ENCODE results near the gene STK16. TPM values are rescaled to one million over a fixed set of nuclear protein-coding genes. Genes with fewer than 3 reads are reported as not detected.
A peak's percentile ranks its signal among the peaks of the same experiment; 100 is the strongest.

Gene STK16
- total and polyA plus RNA-seq, 2 of the 13 experiments (the other 11 are each of a cell fraction or from before 2014, with no cell fraction given) = 28.0 to 50.9 TPM

GRCh38 chr2:219279151-219279915 is 34.1 kb downstream of the STK16 start, which contains the start of gene DNAJB2 (continued):
- 0 out of 2 replicates have a peak, but pooled peaks have one; percentile 54 for TF ChIP-seq ZNF614 (CRISPR knock-in tag; IDR thresholded peaks at IDR 0.05; ENCODE audit: borderline replicate concordance)
- peak; percentile 78; the same call in 1 of the 2 replicates for TF ChIP-seq ZNF776 (CRISPR knock-in tag; IDR thresholded peaks at IDR 0.05)
- peak; percentile 75 for TF ChIP-seq XRCC5 (optimal IDR thresholded peaks at IDR 0.05; ENCODE audit: low read length)
- TF ChIP-seq CBX5 (CRISPR knock-in tag; IDR thresholded peaks at IDR 0.05; ENCODE audit: borderline replicate concordance) = peak; percentile 47; the same call in 1 of the 2 replicates
- TF ChIP-seq ZNF224 (CRISPR knock-in tag; IDR thresholded peaks at IDR 0.05) = no peak
- no peak for TF ChIP-seq BHLHE40 (IDR thresholded peaks at IDR 0.05; ENCODE audit: low read length)
- TF ChIP-seq ZMAT3 (CRISPR knock-in tag; conservative IDR thresholded peaks at IDR 0.05) = peak; percentile 70
- TF ChIP-seq, protein P1, sequence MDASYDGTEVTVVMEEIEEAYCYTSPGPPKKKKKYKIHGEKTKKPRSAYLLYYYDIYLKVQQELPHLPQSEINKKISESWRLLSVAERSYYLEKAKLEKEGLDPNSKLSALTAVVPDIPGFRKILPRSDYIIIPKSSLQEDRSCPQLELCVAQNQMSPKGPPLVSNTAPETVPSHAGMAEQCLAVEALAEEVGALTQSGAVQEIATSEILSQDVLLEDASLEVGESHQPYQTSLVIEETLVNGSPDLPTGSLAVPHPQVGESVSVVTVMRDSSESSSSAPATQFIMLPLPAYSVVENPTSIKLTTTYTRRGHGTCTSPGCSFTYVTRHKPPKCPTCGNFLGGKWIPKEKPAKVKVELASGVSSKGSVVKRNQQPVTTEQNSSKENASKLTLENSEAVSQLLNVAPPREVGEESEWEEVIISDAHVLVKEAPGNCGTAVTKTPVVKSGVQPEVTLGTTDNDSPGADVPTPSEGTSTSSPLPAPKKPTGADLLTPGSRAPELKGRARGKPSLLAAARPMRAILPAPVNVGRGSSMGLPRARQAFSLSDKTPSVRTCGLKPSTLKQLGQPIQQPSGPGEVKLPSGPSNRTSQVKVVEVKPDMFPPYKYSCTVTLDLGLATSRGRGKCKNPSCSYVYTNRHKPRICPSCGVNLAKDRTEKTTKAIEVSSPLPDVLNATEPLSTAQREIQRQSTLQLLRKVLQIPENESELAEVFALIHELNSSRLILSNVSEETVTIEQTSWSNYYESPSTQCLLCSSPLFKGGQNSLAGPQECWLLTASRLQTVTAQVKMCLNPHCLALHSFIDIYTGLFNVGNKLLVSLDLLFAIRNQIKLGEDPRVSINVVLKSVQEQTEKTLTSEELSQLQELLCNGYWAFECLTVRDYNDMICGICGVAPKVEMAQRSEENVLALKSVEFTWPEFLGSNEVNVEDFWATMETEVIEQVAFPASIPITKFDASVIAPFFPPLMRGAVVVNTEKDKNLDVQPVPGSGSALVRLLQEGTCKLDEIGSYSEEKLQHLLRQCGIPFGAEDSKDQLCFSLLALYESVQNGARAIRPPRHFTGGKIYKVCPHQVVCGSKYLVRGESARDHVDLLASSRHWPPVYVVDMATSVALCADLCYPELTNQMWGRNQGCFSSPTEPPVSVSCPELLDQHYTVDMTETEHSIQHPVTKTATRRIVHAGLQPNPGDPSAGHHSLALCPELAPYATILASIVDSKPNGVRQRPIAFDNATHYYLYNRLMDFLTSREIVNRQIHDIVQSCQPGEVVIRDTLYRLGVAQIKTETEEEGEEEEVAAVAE (CRISPR knock-in tag; IDR thresholded peaks at IDR 0.05; ENCODE audit: borderline replicate concordance) = peak; percentile 60; the same call in 1 of the 2 replicates
- TF ChIP-seq ATRX (CRISPR knock-in tag; IDR thresholded peaks at IDR 0.05; ENCODE audit: borderline replicate concordance) = no peak
- no peak for TF ChIP-seq RFXANK (CRISPR knock-in tag; IDR thresholded peaks at IDR 0.05)
- TF ChIP-seq SMARCC2 (IDR thresholded peaks at IDR 0.05) = no peak
- TF ChIP-seq MAFG (CRISPR knock-in tag; IDR thresholded peaks at IDR 0.05) = no peak
- TF ChIP-seq, protein P2, sequence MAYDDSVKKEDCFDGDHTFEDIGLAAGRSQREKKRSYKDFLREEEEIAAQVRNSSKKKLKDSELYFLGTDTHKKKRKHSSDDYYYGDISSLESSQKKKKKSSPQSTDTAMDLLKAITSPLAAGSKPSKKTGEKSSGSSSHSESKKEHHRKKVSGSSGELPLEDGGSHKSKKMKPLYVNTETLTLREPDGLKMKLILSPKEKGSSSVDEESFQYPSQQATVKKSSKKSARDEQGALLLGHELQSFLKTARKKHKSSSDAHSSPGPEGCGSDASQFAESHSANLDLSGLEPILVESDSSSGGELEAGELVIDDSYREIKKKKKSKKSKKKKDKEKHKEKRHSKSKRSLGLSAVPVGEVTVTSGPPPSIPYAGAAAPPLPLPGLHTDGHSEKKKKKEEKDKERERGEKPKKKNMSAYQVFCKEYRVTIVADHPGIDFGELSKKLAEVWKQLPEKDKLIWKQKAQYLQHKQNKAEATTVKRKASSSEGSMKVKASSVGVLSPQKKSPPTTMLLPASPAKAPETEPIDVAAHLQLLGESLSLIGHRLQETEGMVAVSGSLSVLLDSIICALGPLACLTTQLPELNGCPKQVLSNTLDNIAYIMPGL (CRISPR knock-in tag; IDR thresholded peaks at IDR 0.05; ENCODE audit: borderline replicate concordance in 1 of 2, low read depth in 1 of 2) = peak; percentile 63 to 73; a peak in 2 of 4 replicates
- 0 out of 2 replicates have a peak, but pooled peaks have one; percentile 55 for TF ChIP-seq FOXC1 (CRISPR knock-in tag; IDR thresholded peaks at IDR 0.05; ENCODE audit: borderline replicate concordance)
- TF ChIP-seq MED8 (CRISPR knock-in tag; IDR thresholded peaks at IDR 0.05; ENCODE audit: insufficient replicate concordance) = no peak
- TF ChIP-seq CEBPZ (IDR thresholded peaks at IDR 0.05; ENCODE audit: low read length) = no peak
- TF ChIP-seq ZBTB21 (CRISPR knock-in tag; IDR thresholded peaks at IDR 0.05) = 0 out of 2 replicates have a peak, but pooled peaks have one; percentile 37
- TF ChIP-seq CREB1 (IDR thresholded peaks at IDR 0.05) = peak; percentile 80
- peak; percentile 60; the same call in 1 of the 2 replicates for TF ChIP-seq CREB1 (CRISPR knock-in tag; IDR thresholded peaks at IDR 0.05)
